NCI-H748 (cell line): ENCODE results near the gene HOXC5.
A peak's percentile ranks its signal among the peaks of the same experiment; 100 is the strongest.

Experiments used
- DNase-seq: peaks from one replicate; lab custom pipeline; 2025; ENCODE audit not compliant: unreplicated experiment; lab: John Stamatoyannopoulos, UW

The HOXC5 gene

DNA sequence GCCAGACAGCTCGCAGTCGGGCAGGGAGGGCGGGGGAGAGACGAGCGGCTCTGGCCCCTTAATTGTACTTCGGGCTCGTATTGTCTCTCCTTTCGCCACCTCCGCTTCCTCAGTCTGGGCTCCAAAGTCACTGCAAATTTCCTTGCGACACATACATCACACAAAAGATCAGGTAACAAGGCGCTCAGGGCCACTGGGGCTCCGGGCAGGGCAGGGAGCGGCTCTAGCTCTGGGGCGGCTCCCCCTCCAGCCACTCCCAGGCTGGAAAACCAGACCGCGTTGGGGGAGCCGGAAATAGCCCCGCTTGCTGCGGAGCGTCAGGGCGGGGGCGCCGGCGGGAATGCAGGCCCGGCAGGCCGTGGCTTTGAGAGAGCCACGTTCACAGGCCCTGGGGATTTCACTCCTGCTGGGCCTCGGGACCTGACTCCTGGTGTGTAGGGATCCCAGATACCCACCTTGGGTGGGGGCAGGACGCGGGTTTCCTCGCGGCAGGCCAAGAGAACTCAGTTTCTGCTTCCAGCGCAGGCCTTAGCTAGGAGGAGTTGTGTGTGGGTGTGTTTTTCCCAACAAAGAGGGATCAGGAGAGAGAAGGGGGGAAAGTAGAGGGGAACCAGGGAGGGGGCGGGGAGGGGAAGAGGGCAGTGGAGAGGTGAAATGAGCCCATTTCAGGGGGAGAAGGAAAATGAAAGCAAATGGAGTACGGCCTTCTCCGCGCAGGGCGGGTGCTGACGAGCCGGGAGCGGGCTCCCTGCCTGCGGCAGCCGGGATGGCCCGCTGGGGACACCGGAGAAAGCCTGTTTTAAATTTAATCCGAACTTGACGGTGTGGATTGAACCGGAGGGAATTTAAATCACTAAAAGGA, 37.2 kb upstream of the HOXC5 start:
- DNase-seq = peak; percentile 67

- DNase-seq = no peak
These were observed 36.3 kb upstream of the HOXC5 start for GRCh38 chr12:53996240-53997203.

DNA sequence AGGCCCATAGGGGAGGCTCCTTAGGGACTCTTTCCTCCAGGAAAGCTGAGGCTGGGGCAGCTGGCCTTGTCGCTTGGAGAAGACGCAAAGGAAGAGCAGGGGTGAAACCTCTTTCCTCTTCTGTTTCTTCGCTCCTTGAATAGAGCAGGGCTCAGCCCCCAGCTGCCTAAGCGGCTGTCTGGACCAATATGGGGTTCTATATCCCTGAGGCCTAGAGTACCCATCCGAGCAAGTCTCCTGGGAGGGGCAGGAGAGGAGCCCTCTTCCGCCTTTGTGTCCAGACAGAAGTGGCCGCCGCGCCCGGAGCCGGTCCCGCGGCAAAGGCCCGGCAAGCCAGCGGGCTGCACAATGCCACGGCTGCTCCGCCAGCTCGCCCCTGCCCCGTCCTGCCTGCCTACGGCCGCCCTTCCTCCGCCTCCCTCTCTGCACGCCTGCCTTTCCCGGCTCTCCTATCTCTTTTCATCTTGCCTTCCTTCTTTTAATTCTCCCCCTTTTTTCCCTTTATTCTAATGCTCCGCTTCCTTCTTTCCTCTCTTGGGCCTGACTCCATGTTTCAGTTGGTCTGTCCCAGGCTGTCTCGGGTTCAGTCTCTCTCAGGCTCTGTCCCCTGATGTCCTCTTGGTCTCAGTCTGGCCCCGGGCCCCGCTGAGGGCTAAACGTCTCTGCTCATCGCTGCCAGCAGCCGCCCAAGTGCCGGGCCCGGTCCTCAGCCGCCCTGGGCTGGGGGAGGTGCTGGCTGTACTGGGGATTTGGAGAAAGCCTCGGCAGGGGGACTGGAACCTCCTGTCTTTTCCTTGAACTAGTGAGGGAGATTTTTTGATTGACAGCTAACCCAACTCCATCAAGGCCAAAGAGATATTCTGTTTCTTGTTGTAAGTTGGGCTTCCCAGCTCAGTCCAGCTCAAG, 35.4 kb upstream of the HOXC5 start:
- peak; percentile 11 for DNase-seq

- DNase-seq = no peak
These were observed 34.5 kb upstream of the HOXC5 start for GRCh38 chr12:53998110-53998899.

DNA sequence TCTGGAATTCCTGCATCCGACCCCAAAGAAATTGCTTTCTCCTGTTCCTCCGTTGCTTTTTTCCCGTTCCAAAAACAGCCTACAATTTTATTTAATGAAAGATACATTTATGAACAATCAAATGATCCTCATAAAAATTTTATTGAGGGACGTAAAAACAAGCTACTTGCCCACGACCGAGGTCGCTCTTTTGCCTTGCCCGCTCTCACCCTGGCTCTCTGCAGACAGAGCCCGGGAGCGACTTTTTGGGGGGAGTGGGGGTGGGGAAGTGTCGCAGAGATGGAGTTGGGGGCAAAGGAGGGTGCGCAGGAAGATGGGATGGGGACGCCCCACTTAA, 34.0 kb upstream of the HOXC5 start:
- no peak for DNase-seq

DNA sequence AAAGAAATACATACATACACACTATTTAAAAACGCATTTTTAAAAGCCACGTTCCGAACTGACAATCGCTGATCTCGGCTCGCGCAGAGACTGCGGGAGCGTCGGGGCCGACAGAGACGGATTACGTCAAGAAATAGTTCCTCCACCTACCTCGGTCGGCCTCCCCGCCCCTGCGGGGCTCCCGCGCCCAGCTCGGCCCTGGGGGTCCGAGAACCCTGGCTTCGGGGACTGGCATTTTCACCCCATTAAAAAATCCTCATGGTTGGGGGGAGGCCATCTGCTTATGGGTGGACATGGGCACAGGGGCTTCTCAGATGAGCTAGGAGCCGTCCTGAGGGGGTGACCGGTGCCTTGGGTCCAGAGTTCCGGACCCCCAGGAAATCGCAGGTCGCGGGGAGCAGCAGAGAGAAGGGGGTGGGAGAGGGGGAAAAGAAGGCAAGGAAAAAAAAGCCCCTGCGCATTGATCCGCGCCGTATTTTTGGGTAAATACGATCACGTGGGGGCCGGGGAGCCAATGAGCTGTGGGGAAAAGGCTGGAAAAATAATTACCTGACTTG, 33.2 kb upstream of the HOXC5 start:
- DNase-seq = peak; percentile 90

DNA sequence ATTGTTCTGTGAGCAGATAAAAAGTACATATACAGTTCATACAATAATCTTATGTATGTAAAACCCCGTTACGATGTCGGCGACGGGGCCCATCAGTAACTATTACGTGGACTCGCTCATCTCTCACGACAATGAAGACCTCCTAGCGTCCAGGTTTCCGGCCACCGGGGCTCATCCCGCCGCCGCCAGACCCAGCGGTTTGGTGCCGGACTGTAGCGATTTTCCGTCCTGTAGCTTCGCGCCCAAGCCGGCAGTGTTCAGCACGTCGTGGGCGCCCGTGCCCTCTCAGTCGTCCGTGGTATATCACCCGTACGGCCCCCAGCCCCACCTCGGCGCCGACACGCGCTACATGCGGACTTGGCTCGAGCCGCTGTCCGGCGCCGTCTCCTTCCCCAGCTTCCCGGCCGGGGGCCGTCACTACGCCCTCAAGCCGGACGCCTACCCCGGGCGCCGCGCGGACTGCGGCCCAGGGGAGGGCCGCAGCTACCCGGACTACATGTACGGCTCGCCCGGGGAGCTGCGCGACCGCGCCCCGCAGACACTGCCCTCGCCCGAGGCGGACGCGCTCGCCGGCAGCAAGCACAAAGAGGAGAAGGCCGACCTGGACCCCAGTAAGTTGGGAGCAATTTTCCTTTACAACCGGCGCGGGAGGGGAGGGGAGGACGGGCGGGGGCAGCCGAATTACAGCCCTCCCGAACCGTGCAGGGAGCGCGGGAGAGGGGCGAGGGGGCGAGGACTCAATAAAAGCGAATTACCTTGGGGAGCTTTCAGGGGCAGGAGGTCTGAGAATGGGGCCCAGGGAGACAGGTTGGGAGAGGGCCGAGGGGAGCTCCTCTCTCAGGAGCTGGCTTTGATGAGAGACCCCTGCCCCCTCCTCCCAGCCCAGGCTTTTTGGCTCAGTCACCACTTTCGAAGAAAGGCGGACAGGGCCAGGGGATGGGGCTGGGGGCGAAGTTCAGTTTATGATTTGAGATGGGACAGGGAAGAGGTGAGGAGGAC, 32.4 kb upstream of the HOXC5 start, which contains the start of gene HOXC9:
TSS of gene HOXC9 (plus strand) at position 46 of the 999 bp plus-strand sequence. CDS start at position 74, 28 bp downstream.
- peak; percentile 76 for DNase-seq

- DNase-seq = no peak
These were observed 31.3 kb upstream of the HOXC5 start for GRCh38 chr12:54001283-54002187.

GRCh38 chr12:54002278-54002914, 30.5 kb upstream of the HOXC5 start:
- no peak for DNase-seq

DNA sequence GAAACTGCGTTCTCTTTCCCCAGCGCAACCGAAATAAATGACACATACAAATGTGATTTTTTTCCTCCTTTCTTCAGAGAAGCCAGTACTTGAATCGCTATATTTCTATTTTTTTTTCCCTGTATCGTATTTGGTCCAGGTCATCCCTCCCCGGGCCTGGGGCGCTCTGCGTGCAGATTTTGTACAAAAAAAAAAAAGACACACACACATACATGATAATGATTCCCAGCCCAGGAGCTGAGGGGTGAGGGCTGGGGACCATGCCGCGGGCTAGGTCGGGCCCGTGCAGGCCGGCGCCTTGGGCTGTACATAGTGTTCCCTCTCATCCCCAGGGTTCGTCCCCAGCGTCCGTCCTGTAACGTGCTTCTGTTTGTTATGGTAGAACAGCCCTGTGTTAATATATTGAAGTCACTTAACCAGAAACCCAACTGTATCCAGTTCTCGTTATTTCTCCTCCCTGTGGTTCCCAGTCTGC, 29.9 kb upstream of the HOXC5 start:
- DNase-seq = no peak

GRCh38 chr12:54003625-54004024, 29.2 kb upstream of the HOXC5 start:
- DNase-seq = no peak

DNA sequence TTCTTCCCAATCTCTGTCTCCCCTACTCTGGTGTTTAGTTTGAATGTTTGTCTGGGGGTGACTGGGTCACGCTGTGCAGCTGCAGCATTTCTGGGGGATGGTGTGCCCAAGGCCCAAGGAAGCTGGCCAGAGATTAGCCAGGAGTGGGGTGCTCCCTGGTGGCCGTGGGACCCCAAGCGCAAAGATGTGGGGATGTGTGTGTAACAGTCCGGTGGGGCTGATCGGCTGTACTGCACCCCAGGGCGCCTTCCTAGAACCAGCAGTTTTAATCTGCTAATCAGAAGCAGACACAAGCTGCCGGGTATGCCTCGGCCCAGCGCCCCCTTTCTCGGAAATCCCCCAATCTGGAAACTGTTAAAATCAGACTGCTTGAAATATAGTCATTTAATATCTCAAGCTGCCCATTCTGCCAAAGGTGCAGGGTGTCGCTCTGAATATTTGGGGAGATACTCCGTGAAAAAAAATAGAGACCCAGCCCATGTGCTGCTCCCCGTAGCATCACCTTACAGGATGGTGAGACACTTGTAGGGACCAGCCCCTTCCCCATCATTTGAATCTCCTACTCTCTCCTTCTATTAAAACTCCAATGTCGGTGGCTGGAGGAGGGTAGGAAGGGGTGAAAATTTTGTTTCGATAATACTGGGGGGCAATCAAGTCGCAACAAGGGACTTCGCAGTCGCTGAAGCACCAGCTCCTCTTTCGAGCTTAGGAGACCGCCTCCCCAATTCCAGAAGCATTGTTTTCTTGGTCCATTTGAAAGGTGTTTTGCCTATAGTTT, 28.6 kb upstream of the HOXC5 start:
- DNase-seq = no peak

DNA sequence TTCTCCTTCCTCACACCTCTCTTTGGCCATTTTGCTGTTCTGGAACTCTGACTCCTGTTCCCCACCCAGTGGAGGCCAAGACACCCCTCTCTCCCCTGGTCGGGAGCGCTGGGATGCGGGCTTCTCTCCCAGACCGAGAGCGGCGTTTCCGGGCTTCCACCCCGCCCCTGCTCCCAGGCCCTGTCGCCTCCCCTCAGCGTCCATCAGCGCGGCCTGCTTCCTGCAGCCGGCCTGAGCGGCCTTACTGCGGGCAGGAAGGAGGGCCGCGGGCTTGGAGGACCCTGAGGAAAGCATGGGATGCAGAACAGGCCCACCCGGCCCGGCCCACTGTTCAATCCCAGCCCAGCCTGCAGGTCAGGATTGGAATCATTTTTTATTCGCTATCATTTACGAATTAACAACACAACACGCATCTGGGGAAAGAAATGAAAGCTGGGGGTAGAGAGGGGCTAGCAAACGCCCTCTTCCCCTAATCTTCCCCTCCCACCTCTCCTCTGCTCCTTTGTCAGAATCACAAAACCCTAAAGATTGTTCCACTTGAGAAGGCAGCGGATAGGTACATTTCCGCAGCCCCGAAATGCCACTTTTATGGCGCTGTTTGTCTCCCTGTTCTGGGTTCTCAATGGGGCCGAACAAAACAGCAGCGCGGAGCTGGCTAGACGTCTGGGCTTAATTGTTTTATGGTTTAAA, 27.9 kb upstream of the HOXC5 start:
- no peak for DNase-seq

DNA sequence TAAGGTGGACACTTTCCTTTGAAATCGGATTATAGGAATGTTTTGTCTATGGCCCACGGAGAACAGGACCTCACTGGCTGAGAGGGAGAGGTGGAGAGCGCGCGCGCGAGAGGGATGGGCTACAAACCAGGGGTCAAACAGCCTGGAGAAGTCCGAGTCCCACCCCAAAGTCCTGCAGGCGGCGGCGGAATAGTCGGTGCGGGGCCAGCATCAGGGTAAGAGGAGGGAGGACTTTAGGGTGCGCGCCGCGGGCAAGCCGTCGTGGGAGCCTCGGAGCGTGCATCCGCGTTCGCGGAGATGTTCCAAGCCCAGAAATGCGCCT, 27.4 kb upstream of the HOXC5 start:
- peak; percentile 37 for DNase-seq

- peak; percentile 78 for DNase-seq
These were observed 26.8 kb upstream of the HOXC5 start for GRCh38 chr12:54005853-54006558.
